Measurements from ENCODE around the gene GM2A.
"Not testable (repeated sequence)": the region's sequence is repeated elsewhere in the genome, so short reads cannot be mapped to it uniquely, and the experiment has no call there.

The GM2A gene

GRCh38 chr5:151254556-151254955, 1.6 kb downstream of the GM2A start:
- DNase-seq: no peak

GRCh38 chr5:151254990-151255389, 2.0 kb downstream of the GM2A start:
- not testable (repeated sequence) for DNase-seq

- no peak for DNase-seq
Observed at GRCh38 chr5:151255621-151256286, 2.8 kb downstream of the GM2A start.

GRCh38 chr5:151257731-151258181, 4.8 kb downstream of the GM2A start:
- no peak for DNase-seq

GRCh38 chr5:151258201-151258611, 5.2 kb downstream of the GM2A start:
- DNase-seq: no peak

GRCh38 chr5:151258816-151259215, 5.8 kb downstream of the GM2A start:
- DNase-seq: no peak

GRCh38 chr5:151259931-151260330, 6.9 kb downstream of the GM2A start:
- no peak for DNase-seq

- DNase-seq: no peak
Observed at GRCh38 chr5:151262532-151262931, 9.5 kb downstream of the GM2A start.

GRCh38 chr5:151264113-151264512, 11.1 kb downstream of the GM2A start:
- DNase-seq: no peak

GRCh38 chr5:151267491-151268260, 14.7 kb downstream of the GM2A start:
- no peak for DNase-seq

GRCh38 chr5:151270599-151270998, 17.6 kb downstream of the GM2A start:
- no peak for DNase-seq

- DNase-seq: no peak
Observed at GRCh38 chr5:151271336-151271735, 18.4 kb downstream of the GM2A start.

GRCh38 chr5:151274666-151275065, 21.7 kb downstream of the GM2A start:
- no peak for DNase-seq

GRCh38 chr5:151275803-151276202, 22.8 kb downstream of the GM2A start:
- DNase-seq: no peak

- DNase-seq: no peak
Observed at GRCh38 chr5:151278845-151279244, 25.9 kb downstream of the GM2A start.

GRCh38 chr5:151280443-151280842, 27.5 kb downstream of the GM2A start:
- DNase-seq: no peak

- no peak for DNase-seq
Observed at GRCh38 chr5:151281001-151281639, 28.1 kb downstream of the GM2A start.

GRCh38 chr5:151283120-151283825, 30.3 kb downstream of the GM2A start:
- DNase-seq: no peak

GRCh38 chr5:151284392-151284967, 31.5 kb downstream of the GM2A start:
- no peak for DNase-seq

GRCh38 chr5:151285683-151286082, 32.7 kb downstream of the GM2A start:
- no peak for DNase-seq

GRCh38 chr5:151286246-151286645, 33.3 kb downstream of the GM2A start:
- DNase-seq: no peak

- DNase-seq: no peak
Observed at GRCh38 chr5:151288180-151288579, 35.2 kb downstream of the GM2A start.

GRCh38 chr5:151293624-151294023, 40.6 kb downstream of the GM2A start:
- no peak for DNase-seq

Data from activated T-cell treated with anti-CD3 and anti-CD28 coated beads, Interleukin-2, amount 50 U/mL, for 1 hour (primary cell).